ENCODE data around the gene SCN1B.

DNA sequence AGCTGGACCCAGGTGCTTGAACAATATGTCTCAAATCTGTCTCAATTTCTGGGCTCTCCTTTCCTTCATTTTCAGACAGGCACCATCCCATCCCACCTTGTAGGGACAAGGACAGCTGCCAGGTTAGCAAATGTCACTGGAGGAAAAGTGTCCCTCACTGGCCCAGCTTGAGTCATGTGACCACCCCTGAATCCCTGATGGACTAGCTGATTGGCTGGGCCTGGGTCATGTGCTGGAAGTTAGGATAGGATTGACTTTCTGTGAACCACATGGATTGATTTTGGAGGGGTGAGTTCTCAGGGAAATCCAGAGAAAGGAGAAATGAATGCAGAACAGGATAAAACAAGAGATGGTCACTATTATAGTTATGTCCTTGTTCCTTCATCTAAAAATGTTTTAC, 57.1 kb downstream of the SCN1B start:
- TF ChIP-seq POLR2A (IDR thresholded peaks at IDR 0.05): no peak
- TF ChIP-seq, protein P1, sequence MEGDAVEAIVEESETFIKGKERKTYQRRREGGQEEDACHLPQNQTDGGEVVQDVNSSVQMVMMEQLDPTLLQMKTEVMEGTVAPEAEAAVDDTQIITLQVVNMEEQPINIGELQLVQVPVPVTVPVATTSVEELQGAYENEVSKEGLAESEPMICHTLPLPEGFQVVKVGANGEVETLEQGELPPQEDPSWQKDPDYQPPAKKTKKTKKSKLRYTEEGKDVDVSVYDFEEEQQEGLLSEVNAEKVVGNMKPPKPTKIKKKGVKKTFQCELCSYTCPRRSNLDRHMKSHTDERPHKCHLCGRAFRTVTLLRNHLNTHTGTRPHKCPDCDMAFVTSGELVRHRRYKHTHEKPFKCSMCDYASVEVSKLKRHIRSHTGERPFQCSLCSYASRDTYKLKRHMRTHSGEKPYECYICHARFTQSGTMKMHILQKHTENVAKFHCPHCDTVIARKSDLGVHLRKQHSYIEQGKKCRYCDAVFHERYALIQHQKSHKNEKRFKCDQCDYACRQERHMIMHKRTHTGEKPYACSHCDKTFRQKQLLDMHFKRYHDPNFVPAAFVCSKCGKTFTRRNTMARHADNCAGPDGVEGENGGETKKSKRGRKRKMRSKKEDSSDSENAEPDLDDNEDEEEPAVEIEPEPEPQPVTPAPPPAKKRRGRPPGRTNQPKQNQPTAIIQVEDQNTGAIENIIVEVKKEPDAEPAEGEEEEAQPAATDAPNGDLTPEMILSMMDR (IDR thresholded peaks at IDR 0.05): no peak
